ENCODE data around the gene IFITM2.

DNA sequence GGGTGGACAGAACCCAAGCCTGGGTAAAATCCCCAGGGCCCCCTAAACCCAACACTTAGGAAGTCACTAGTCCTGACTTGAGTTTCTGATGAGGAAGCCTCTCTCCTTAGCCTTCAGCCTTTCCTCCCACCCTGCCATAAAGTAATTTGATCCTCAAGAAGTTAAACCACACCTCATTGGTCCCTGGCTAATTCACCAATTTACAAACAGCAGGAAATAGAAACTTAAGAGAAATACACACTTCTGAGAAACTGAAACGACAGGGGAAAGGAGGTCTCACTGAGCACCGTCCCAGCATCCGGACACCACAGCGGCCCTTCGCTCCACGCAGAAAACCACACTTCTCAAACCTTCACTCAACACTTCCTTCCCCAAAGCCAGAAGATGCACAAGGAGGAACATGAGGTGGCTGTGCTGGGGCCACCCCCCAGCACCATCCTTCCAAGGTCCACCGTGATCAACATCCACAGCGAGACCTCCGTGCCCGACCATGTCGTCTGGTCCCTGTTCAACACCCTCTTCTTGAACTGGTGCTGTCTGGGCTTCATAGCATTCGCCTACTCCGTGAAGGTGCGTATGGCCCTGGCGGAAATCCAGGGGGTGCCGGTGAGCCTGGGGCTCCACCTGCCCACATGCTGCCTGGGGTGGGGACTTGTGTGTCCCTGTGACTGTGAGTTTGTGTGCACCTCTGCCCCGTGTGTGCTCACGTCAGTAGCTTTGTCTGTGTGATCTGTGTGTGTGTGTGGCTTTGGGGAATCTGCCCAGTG lies 6.4 kb downstream of the IFITM2 start, which contains the start of gene IFITM1:
- TF ChIP-seq POLR2A (IDR thresholded peaks at IDR 0.05) = peak in 2 of 3 donors; percentile 55 to 66
- TF ChIP-seq, protein P1, sequence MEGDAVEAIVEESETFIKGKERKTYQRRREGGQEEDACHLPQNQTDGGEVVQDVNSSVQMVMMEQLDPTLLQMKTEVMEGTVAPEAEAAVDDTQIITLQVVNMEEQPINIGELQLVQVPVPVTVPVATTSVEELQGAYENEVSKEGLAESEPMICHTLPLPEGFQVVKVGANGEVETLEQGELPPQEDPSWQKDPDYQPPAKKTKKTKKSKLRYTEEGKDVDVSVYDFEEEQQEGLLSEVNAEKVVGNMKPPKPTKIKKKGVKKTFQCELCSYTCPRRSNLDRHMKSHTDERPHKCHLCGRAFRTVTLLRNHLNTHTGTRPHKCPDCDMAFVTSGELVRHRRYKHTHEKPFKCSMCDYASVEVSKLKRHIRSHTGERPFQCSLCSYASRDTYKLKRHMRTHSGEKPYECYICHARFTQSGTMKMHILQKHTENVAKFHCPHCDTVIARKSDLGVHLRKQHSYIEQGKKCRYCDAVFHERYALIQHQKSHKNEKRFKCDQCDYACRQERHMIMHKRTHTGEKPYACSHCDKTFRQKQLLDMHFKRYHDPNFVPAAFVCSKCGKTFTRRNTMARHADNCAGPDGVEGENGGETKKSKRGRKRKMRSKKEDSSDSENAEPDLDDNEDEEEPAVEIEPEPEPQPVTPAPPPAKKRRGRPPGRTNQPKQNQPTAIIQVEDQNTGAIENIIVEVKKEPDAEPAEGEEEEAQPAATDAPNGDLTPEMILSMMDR (IDR thresholded peaks at IDR 0.05) = no peak

Data from body of pancreas (tissue), 4 donors.